ENCODE results near the gene ZNF555. TPM values are rescaled to one million over a fixed set of nuclear protein-coding genes. Genes with fewer than 3 reads are reported as not detected.

The ZNF555 gene
- polyA plus RNA-seq, 3 donors = 12.5 to 14.1 (median 12.5) TPM

GRCh38 chr19:2804156-2805004, 36.9 kb upstream of the ZNF555 start:
- no peak for DNase-seq (ENCODE audit: extremely low read depth in 1 of 11, low read depth in 9 of 11, low spot score in 4 of 11)

DNA sequence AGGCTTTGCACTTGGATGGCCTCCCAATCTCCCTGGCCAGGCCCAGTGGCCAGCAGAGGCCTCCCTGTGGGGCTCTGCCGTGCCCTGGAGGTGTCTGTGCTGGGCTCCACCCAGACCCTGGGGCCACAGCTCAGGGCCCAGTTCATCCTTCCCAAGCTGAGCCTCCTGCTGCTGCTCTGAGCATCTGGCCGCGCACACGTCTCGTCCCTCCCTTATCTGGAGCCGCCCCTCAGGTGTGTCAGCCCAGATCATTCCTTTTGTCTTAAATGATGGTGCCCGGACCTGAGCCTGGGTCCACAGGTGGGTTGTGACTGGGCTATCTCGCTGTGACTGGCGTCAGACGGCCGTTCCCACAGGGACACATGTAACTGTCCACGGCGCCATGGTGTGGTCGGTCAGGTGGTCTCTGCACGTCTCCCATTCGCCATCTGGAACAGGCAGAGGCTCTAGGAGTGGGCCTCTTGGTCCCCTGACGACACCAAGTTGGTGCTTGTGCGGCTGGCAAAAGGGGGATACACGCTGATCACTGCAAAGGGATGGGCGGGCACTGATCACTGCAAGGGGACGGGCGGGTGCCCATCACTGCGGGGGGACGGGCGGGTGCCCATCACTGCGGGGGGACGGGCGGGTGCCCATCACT, 35.9 kb upstream of the ZNF555 start:
- DNase-seq (ENCODE audit: extremely low read depth in 1 of 11, low read depth in 9 of 11, low spot score in 4 of 11) = no peak

GRCh38 chr19:2805991-2806649, 35.2 kb upstream of the ZNF555 start:
- no peak for DNase-seq (ENCODE audit: extremely low read depth in 1 of 11, low read depth in 9 of 11, low spot score in 4 of 11)

DNA sequence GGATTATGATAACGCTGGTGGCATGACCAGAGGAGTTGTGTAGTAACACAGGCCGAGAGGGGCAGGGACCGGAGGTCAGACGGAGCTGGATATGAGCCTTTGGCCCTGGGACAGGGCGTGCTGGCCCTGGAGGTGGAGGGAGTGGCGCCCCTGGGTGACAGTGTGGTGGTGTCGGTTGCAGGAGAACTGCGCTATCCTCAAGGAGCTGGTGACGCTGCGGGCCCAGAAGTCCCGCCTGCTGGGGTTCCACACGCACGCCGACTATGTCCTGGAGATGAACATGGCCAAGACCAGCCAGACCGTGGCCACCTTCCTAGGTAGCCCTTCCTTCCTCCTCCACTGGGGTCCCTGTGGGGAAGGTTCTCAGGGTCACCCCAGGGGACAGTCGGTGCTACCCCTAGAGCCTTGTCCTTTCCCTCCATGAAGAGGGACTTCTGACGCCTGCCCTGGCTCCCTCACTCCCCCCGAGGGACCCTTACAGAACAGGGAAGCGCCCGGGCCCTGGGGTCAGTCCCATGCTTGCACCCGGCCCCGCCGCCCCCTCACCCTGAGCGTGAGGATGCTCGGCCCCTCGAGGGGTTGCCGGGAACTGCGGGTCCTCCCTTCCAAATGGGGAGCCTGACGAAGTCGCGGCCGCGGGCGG, 34.4 kb upstream of the ZNF555 start:
- no peak for DNase-seq (ENCODE audit: extremely low read depth in 1 of 11, low read depth in 9 of 11, low spot score in 4 of 11)

DNA sequence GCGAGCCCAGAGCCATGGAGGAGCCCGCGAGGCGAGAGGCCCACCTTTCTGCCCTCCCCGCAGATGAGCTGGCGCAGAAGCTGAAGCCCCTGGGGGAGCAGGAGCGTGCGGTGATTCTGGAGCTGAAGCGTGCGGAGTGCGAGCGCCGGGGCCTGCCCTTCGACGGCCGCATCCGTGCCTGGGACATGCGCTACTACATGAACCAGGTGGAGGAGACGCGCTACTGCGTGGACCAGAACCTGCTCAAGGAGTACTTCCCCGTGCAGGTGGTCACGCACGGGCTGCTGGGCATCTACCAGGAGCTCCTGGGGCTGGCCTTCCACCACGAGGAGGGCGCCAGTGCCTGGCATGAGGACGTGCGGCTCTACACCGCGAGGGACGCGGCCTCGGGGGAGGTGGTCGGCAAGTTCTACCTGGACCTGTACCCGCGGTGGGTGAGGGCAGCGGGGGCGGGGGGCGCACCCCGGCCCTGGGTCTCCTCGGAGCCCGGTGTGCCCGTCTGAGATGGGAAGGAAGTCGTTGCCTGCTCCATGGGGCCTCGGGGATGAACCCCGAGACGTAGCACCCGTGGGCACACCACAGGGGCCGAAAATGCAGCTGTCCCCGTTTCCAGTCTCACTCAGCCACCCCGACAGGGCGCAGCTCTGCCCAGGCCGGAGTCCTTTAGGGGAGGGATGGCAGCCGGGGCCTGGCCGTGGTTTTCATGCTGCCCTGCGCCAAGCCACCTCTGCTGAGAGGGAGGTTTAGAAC, 33.7 kb upstream of the ZNF555 start:
- no peak for DNase-seq (ENCODE audit: extremely low read depth in 1 of 11, low read depth in 9 of 11, low spot score in 4 of 11)

GRCh38 chr19:2808129-2808941, 32.9 kb upstream of the ZNF555 start:
- no peak for DNase-seq (ENCODE audit: extremely low read depth in 1 of 11, low read depth in 9 of 11, low spot score in 4 of 11)

DNA sequence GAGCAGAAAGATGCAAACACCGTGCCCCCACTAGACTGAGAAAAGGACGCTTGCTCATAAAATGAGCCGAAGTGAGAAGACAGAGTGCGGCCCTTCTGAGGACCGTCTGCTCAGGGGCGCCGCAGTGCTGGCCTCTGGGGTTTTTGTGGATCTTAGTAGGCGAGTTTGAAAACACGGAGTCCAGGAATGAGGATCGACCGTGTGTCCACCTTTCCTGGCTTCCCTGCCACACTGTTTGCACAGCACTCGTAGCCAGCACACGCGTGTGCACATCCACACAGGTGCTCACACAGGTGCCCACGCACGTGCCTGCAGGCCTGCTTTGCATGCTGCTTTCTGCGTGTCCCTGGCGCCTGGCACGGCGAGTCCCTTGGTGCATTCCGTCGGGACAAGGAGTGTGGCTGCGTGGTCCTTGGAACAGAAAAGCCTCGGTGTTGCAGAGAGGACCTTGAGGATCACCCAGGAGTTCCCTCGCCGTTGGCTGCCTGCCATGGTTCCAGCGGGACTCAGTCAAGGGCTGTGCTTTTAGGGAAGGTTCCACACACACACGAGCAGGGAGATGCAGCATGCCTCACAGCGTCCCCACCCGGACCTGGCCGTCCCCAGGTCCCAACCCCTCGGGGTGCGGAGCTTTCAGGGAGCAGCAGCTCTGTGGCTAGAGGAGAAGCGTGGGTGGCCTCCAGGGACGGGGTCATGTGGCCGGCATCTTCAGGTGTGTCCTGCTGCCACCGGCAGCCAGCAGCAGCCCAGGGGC, 31.7 kb upstream of the ZNF555 start:
- no peak for DNase-seq (ENCODE audit: extremely low read depth in 1 of 11, low read depth in 9 of 11, low spot score in 4 of 11)

DNA sequence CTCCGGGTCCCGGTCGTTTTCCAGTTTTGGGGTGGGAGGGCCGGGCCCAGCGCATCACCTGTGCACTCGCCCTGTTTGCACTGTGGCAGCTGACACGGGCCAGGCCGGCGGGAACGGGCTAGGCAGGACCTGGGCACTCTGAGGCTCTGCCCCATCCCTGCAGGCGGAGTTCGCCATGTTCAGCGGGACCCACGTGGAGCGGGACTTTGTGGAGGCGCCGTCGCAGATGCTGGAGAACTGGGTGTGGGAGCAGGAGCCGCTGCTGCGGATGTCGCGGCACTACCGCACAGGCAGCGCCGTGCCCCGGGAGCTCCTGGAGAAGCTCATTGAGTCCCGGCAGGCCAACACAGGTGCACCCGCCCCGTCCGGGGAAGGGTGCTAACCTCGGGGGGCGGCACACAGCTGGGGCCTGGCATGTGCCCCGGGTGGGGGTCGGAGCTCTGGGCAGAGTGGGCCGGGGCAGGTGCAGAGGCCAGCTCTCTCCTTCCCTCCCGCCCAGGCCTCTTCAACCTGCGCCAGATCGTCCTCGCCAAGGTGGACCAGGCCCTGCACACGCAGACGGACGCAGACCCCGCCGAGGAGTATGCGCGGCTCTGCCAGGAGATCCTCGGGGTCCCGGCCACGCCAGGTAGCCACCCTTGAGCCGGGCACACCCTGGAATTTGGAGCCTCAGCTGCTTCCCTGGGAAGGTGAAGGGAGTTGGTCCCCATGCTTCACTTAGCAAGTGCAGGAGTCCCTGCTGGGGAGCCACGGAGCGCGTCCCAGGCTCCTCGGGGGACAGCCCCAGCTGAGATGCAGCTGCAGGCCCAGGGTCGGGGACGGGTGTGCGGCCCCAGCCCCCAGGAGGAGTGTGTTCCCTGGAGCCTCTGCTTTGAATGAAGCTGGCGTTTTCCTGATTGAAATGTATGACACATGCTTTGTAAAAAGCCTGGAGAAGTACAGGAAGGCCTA, 30.9 kb upstream of the ZNF555 start:
- DNase-seq (ENCODE audit: extremely low read depth in 1 of 11, low read depth in 9 of 11, low spot score in 4 of 11) = no peak

GRCh38 chr19:2811221-2811722, 30.0 kb upstream of the ZNF555 start:
- DNase-seq (ENCODE audit: extremely low read depth in 1 of 11, low read depth in 9 of 11, low spot score in 4 of 11) = no peak

- DNase-seq (ENCODE audit: extremely low read depth in 1 of 11, low read depth in 9 of 11, low spot score in 4 of 11) = no peak
These were observed 29.4 kb upstream of the ZNF555 start for GRCh38 chr19:2811735-2812413.

DNA sequence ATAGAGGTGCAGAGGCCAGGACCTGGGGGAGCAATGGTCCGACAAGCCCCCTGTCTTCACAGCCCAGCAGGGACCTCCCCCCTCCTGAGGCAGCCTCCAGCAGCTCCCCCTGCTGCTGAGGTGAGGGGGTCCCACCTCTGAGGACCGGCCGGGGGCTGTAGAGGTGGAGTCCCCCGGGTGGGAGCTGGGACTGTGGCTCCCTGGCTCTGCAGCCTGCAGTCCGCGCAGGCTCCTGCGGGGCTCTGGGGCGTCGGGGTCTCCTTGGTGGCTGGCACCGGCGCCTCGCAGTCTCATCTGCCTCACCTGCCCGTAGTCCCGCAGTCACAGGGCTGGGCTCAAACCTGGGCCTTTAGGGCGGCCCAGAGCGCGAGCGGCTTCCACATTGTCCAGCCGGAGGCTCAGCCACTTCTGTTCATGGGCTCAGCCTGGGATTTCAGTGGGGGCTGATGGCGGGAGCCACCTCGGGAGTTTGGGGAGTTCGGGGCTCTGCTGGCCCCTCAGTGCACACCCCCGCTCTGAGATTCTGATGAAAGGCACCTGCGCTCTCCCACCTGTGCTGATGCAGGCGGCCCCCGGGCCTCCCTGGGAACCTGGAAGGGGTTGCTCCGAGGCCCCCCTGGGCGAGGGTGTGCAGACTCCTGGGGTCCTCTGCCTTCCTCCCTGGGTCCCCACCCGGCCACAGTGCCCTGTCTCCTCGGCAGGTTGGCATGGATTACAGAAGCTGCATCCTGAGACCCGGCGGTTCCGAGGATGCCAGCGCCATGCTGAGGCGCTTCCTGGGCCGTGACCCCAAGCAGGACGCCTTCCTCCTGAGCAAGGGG, 28.7 kb upstream of the ZNF555 start:
- no peak for DNase-seq (ENCODE audit: extremely low read depth in 1 of 11, low read depth in 9 of 11, low spot score in 4 of 11)

- no peak for DNase-seq (ENCODE audit: extremely low read depth in 1 of 11, low read depth in 9 of 11, low spot score in 4 of 11)
These were observed 27.8 kb upstream of the ZNF555 start for GRCh38 chr19:2813235-2814160.

GRCh38 chr19:2814426-2814825, 26.8 kb upstream of the ZNF555 start:
- DNase-seq (ENCODE audit: extremely low read depth in 1 of 11, low read depth in 9 of 11, low spot score in 4 of 11) = no peak

DNA sequence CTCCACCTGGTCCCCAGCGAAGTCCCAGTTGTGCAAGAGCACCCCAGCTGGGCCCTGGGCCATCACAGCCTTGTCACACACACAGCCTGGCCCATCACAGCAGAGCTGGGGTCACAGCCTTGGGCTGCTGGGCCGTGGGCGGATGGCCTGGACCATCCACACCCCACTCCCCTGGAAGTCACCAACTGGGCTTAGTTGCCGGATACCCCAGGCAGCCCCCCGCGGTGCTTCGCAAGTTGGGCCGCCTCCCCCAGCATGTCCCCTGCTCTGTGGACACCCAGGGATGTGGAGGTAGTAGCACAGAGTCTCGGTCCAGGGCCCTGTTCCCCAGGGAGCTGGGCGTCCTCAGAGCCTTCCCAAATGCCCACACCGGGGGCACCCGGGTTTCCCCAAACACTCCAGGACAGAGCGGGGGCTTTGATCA, 26.1 kb upstream of the ZNF555 start:
- no peak for DNase-seq (ENCODE audit: extremely low read depth in 1 of 11, low read depth in 9 of 11, low spot score in 4 of 11)

Measured in renal cortex interstitium (tissue), 11 donors.